Stimulated activated CD8-positive, alpha-beta memory T cell treated with anti-CD3 and anti-CD28 coated beads, Interleukin-2, amount 100 ng/mL, for 1 hour (primary cell): Measurements from ENCODE around the gene CARD11.

ENCODE experiments used
- DNase-seq, 2 donors: peaks; one replicate each; pipeline ENCODE4 v3.0.0-alpha.2; 2020; ENCODE audit warnings: low read depth in 2 of 2

CARD11 gene

GRCh38 chr7:2905500-2905899 lies 138.2 kb downstream of the CARD11 start:
- DNase-seq, result no peak

GRCh38 chr7:2905027-2905426 lies 138.6 kb downstream of the CARD11 start:
- no peak for DNase-seq

DNA sequence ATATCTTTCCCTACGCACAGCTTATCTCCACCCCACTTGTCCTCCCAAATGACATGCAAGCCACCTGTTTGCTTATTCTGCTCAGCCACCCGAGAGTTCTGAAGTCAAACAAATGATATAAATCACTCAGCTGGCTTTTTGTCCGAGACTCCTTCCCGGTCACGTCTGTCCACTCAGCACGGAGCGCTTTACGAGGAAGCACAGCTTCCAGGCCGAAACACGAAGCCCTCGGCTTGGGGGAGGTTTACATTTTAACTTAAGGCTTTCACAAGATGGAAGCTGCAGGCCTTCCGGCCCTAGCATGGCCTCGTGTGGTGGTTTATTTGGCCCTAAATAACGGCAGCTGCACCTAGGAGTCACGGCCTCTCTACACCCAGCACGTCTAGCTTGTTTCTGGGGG lies 139.5 kb downstream of the CARD11 start:
- DNase-seq, result no peak

- DNase-seq, result no peak
Observed at GRCh38 chr7:2903682-2904162, 139.9 kb downstream of the CARD11 start.

DNA sequence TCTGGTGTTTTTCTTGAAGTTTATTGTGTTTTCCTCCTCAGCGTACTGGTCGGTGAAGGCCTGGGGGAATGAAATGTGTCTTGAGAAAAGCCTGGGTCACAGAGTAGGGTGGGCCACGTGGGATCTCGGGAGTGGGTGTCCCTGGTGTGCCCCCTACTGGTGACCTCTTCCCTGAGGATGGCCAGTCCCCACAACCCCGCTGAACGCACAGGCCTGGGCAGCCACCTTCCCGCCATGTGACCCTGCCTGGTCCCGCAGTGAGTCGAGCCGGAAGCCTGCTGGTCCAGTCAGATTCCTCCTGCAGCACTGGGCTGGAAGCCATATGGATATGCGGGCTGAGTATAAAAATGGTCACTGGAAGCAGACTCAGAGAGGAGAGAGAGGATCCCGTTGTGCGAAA lies 146.6 kb downstream of the CARD11 start:
- DNase-seq, result no peak

DNA sequence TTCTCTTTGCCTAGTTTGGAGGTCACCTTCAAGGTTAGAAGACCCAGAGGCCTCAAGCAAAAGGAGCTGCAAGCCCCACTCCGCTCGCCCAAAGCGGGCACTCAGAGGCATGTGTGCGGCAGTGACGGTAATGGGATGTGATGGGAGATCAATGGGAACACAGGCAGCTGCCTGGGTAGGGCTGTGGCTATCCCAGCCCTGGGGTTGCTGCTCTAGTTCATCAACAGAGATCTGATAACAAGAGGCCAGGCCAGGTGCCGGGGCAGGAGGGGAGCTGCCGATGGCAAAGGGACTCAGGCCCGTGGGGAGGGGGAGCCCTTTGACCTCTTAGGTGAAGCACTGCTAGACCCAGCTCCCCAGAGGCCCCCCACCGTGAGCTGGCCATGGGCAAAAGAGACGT lies 147.5 kb downstream of the CARD11 start:
- no peak for DNase-seq

DNA sequence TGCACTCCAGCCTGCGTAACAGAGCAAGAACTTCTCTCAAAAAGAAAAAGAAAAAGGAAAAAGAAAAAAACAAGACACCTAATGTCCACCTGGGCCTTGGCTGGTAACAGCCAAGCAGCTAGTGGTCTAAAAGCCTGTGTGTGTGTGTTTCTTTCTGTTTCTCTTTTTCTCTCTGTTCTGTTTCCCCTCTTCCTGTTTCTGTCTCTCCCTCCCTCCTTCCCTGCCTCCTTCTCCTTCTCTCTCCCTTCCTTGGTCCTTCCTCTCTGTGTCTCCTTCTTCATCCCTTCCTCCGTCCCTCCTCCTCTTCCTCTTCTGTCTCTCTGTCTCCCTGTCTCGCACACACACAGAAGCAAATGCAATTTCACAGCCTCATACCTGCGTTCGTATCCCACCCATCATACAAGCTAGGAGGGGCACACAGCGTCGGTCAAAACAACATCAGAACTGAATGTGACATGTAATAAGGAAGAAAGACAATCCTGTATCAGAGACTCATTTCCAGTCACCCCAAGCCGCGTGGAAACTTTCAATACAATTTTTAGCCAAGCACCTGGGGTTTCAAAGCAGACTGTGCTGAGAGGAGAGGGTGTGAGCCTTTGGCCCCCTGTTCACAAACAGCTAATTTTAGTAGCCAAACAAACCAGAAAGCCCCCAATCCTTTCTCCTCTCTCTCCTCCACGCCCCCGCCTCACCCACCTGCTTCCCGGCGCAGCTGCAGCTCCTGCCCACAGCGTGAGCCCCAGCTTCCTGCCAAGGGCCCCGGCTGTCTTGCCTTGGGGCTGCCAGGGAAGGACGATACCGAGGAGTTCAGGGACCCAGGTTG lies 149.3 kb downstream of the CARD11 start:
- no peak for DNase-seq

GRCh38 chr7:2893411-2893861 lies 150.2 kb downstream of the CARD11 start:
- no peak for DNase-seq

DNA sequence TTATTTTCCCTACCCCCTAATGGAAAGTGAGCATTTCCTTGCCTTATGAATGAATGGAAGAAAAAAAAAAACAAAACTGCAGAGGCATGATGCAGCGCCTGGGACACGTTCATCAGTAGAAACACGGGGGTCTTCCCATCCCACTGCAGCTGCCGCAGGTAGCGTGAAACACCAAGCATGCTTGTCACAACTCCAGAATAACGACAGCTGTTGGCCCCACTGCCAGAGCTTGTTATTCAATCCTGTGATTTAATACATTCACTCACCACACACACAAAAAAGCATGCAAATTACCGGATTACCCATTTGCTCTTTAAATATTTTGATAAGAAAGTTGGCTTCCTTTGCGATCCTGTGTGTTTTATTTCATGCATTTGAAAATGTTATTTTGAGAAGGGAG lies 151.1 kb downstream of the CARD11 start:
- no peak for DNase-seq

- DNase-seq, result no peak
Observed at GRCh38 chr7:2887816-2888215, 155.9 kb downstream of the CARD11 start.

- no peak for DNase-seq
Observed at GRCh38 chr7:2886900-2887299, 156.8 kb downstream of the CARD11 start.

- DNase-seq, result no peak
Observed at GRCh38 chr7:2886391-2886790, 157.3 kb downstream of the CARD11 start.

DNA sequence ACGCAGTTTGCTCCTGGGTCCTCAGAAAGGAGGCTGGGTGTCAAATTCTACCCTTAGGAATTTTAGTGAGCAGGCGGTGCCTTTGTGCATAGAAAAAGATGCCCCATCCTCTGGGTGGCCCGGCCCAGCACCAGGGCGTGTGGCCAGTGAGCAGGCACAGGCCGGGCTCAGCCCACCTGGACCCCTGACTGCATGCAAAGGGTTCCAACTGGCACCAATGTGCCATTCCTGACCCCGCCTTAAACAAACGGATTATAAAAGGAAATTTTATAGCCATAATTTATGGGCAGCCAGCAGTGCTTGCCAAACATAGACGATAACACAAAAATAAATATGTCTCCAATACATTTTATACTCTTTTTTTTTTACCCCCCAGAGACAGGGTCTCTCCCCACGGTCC lies 159.5 kb downstream of the CARD11 start:
- DNase-seq, result no peak

DNA sequence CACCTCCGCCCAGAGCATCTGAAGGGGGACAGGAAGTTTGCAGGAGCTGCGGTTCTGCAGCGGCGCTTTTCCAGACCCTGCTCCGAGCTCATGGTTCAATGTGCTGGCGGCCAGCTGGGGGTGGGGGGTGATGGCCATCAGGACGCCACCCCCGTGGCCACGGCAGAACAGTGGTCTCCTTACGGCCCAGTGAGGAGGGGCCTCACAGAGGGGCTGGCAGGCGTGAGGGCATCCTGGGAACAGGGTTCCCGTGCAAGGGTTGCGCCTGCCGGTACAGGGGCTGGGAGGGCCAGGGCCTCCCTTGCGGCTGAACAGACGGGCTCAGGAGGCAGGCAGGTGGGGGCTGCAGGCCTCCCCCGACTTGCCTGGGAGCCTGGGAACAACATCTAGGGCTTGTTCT lies 160.6 kb downstream of the CARD11 start:
- DNase-seq, result no peak

- DNase-seq, result no peak
Observed at GRCh38 chr7:2882111-2882510, 161.6 kb downstream of the CARD11 start.

GRCh38 chr7:2880874-2881533 lies 162.7 kb downstream of the CARD11 start:
- no peak for DNase-seq

- DNase-seq, result no peak
Observed at GRCh38 chr7:2880051-2880450, 163.6 kb downstream of the CARD11 start.

- no peak for DNase-seq
Observed at GRCh38 chr7:2879354-2879753, 164.3 kb downstream of the CARD11 start.

DNA sequence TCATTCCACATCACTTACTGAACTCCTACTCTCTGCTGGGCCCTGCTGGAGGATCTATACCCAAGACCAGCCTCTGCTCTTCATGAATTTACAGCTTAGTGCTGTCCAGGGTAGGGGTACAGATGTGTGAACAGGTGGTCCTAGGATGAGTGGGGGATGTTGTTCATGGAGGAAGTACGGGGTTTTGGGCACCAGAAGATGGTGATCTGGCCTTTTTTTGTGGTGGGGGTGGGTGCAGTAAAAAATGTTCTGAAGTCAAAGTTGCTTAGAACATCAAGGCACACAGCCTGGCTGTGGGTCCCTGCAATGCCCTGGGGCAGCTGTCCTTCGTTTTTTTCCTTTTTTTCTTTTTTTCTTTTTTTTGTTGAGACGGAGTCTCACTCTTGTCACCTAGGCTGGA lies 165.4 kb downstream of the CARD11 start:
- DNase-seq, result no peak

DNA sequence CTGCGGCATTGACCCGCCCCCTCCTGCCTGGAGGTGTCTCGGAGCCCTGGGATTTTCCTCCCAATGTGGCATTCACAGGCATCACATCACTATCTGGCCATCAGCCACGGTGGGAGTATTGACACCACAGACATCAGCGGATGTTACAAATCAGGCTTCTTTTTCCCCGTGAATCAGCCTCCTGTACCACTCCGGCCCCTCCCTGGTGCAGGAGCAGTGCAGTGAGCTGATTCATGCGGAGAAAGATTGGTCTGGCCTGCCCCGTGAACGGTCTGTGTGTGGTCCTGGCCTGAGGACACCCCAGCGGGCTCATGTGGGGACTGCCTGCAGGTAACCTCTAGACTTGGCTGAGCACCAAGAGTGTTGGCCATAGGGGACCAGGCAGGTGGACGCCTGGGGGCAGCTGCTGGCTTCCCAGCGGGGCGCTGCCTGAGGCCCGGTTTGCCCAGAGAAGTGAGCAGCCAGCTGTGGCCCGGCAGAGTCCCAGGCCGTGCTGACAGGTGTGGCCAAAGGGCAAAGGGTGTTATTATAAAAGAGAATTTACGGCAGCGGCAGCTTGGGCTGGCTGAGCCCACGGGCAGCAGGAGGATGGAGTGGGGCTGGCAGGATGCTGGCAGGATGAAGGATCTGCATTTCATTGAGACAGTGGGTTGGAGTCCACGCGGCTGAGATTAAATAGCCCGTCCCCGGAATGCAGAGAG lies 167.5 kb downstream of the CARD11 start:
- DNase-seq, result no peak

- no peak for DNase-seq
Observed at GRCh38 chr7:2873686-2874551, 169.7 kb downstream of the CARD11 start.

DNA sequence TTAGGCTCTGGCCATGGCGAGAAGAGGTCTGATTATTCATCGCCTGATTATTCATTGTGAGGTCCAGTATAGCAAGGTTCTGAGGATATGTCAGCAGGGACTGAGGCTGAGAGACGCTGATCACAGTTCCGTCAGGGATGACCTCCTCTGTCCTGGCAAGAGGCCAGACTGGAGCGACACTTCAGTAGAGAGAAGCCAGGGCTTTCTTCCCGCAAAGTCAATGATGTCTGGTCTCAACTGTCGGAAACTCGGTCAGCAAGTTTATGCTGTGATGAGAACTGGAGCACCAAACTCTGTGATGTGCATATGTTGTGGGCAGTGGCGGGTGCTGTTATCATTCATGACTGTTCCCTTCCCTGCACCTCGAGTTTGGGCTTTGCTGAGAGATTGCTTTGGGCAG lies 170.5 kb downstream of the CARD11 start:
- DNase-seq, result no peak
